Gastrocnemius medialis (tissue), 4 donors: Measurements from ENCODE around the gene POR.

Experiments
- CTCF ChIP-seq, 5 experiments: fragments of 450-650 bp in 3 of 5; fragments of 200-600 bp in 2 of 5; sonication (generic) in 2 of 5; IDR thresholded peaks in 4 of 5; conservative IDR thresholded peaks in 1 of 5; 1 replicate in 4 of 5; 2 replicates in 1 of 5; pipeline ENCODE4 v1.5.1; 2016 to 2019; ENCODE audit warnings: antibody characterized with exemption in 5 of 5, mild to moderate bottlenecking in 3 of 5, moderate library complexity in 3 of 5
- POLR2A ChIP-seq, 2 donors: fragments of 450-650 bp; IDR thresholded peaks; one replicate each; pipeline ENCODE4 v1.6.1; 2017; ENCODE audit warnings: antibody characterized with exemption in 2 of 2, mild to moderate bottlenecking in 2 of 2, moderate library complexity in 2 of 2

- TF ChIP-seq CTCF (IDR thresholded peaks at IDR 0.05 in 4 of 5, conservative IDR thresholded peaks at IDR 0.05 in 1 of 5) (no peak), POLR2A (IDR thresholded peaks at IDR 0.05) (no peak)
These were observed 81.0 kb downstream of the POR start for GRCh38 chr7:75995996-75996395.
